A204.1 (cell line): Measurements from ENCODE around the gene SERINC1.
"Not testable (repeated sequence)": the region's sequence is repeated elsewhere in the genome, so short reads cannot be mapped to it uniquely, and the experiment has no call there.

Experiments
- FAIRE-seq: peaks from 2 replicates; lab custom pipeline; 2012; peaks lifted over from hg19 to GRCh38; lab: Jason Lieb, UNC

SERINC1 gene

DNA sequence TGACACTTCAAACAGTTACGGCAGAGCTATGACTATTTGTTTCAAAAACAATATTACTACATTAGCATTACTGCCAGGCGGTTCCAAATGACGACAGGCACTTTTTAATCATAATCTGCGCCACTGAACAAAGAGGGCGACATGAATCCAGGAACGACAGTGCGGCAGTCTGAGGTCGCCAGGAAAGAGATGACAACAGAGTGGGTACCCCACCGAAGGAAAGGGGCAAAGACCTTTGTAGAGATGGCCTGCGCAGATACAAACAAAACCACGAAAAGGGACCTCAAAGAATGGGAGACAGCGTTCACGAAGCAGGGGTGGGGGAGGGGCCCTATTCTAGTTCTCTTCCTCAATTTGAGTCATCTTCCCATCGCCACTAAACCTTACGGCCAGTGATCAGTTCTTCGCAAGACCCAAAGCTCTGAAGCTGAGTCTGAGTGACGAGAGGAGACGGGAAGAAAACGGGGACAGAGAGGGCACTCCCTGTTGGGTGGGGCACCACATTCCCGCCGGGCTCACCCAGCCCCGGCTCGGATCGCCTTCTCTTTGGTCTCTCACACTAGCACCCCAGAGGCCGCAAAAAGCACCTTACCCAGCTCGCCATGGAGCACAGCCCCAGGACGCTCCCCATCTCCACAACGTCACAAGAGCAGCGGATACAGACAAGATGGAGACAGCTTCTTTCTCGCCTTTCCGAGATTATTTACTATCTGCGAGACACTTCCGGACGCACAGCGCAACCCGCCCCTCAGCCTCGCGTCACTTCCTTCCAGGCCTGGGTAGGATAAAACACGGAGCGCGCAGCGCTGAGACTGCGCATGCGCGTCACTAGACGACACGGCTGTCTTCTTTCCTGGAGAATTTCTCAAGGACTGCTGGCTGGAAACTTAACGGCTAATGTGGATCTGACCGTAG lies at the start of gene SERINC1:
Gene SERINC1 (minus strand): TSS at position 701 of the 915 bp plus-strand sequence. CDS start 70 bp downstream, at position 631.
- peak; percentile 97 for FAIRE-seq

GRCh38 chr6:122511193-122511924 lies 39.8 kb upstream of the SERINC1 start:
- FAIRE-seq = no peak

DNA sequence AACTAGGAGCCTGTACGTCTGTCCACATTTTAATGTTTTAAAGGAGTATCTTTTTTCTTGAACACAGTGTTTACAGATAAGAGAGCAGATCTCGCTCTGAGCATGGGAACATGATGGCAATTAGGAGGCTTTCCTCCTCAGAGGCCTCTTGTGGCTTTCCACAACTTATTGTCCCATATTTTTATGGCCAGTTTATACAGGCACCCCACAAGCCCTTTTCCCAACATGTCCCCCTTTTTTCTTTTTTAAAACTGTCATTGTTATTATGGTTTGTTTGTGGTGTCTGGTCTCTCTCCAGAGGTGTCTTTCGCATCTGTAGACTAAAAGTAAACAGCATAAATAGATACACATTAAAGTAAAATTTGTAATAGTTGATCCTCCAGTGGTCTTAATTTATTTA lies 33.6 kb upstream of the SERINC1 start:
- not testable (repeated sequence) for FAIRE-seq

DNA sequence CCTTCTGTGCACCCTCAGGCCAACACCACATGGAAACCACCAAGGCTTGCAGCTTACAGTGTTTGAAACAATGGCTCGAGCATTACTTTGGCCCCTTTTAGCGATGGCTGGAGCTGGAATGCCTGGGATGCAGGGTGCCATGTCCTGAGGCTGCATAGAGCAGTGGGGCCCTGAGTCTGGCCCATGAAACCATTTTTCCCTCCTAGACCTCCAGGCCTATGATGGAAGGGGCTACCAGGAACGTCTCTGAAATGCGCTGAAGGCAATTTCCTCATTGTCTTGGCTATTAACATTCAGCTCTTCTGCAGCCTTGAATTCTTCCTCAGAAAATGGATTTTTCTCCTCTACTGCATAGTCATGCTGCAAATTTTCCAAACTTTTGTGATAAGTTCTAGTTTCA lies 29.9 kb upstream of the SERINC1 start:
- no peak for FAIRE-seq

- no peak for FAIRE-seq
Observed at GRCh38 chr6:122495612-122496011, 24.0 kb upstream of the SERINC1 start.

DNA sequence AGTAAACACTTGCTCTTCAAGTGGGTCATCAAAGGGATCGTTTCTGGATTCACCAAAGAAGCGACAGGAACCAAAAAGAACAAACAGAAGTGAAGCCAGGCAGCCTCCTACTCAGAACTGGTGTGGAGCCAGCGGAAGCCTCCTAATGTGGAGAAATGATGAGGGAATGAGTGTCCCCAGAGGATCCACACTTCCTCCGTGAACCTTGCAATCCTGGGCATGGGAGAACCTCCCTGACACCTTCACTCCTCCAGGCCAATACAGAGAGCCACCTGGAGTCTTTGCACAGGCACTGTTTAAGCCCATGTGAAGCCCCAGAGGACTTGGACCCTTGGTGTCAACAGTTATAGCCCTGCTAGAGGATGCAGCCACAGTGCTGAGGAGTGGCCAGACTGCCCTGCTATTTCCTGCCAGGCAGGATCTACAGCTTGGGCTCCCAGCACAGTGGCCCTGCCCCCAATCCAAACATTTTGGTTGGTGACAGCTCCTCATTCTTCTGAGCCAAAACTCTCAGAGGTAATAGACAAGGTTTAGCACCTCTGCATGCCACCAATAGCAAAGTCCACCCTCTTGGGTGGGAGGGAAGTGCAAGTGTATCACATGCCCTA lies 23.2 kb upstream of the SERINC1 start:
- FAIRE-seq = no peak

GRCh38 chr6:122491919-122492555 lies 20.4 kb upstream of the SERINC1 start:
- peak; percentile 89 for FAIRE-seq

DNA sequence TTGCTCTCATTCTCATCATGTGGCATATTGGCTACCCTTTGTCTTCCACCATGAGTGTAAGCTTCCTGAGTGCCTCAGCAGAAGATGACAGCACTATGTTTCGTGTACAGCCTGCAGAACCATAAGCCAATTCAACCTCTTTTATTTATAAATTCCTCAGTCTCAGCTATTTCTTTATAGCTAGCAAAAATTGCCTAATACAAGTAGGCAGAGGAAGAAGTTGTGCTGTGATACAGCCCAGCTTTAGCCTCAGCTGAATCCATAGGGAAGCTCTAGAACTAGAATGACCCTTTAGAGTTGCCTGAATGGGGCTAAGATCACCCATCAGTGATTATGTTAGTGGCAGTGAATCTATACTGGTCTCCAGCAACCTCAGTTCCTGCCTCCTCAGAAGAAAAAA lies 19.0 kb upstream of the SERINC1 start:
- FAIRE-seq = no peak

GRCh38 chr6:122484760-122485159 lies 13.2 kb upstream of the SERINC1 start:
- no peak for FAIRE-seq

DNA sequence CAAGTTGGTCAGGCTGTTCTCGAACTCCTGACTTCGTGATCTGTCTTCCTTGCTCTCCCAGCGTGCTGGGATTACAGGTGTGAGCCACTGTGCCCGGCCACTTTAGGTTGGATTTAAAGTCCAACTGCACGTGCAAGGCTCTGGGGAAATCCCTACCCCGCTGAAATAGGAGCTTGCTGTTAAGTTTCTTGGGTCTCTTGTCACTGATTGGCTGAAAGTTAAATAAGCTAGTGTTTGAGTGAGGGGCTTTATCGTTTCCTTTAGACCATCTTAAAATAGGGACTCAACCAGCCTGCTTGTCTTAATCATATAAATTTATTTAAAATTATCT lies 11.1 kb upstream of the SERINC1 start:
- no peak for FAIRE-seq

GRCh38 chr6:122476131-122476530 lies 4.5 kb upstream of the SERINC1 start:
- peak; percentile 96 for FAIRE-seq

GRCh38 chr6:122472022-122472340 lies 374 bp upstream of the SERINC1 start:
- FAIRE-seq = no peak

DNA sequence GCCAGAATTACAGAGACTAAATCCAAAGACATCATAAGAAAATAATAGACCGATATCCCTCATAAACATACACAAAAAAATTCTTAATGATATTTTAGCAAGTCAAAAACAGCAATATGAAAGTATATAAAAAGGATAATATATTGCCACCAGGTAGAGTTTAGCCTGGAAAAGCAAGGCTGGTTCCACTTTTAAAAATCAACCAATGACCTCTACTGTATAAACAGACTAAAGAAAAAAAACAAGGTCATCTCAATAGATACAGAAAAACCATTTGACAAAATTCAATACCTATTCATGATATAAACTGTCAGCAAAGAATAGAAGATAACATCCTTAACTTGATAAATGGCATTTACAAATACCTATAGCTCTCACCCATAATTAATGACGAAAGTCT lies 9.7 kb downstream of the SERINC1 start:
- FAIRE-seq = no peak

DNA sequence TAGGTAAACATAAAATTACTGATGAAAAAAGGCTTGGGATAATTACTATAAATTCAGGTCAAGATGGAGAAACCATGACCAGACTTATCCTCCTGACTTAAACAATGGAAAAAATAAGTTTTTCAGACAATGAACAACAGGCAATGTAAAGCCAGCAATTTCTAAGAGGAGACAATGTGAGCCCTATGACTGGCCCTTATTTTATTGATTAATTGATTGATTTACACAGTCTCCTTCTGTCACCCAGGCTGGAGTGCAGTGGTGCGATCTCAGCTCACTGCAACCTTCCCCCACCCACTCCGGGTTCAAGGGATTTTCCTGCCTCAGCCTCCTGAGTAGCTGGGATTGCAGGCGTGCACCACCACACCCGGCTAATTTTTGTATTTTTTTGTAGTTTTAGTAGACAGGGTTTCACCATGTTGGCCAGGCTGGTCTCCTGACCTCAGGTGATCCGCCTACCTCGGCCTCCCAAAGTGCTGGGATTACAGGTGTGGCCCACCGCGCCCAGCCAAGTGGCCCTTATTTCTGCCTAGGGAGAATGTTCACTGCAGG lies 11.7 kb downstream of the SERINC1 start:
- not testable (repeated sequence) for FAIRE-seq

GRCh38 chr6:122459240-122459639 lies 12.4 kb downstream of the SERINC1 start:
- no peak for FAIRE-seq

DNA sequence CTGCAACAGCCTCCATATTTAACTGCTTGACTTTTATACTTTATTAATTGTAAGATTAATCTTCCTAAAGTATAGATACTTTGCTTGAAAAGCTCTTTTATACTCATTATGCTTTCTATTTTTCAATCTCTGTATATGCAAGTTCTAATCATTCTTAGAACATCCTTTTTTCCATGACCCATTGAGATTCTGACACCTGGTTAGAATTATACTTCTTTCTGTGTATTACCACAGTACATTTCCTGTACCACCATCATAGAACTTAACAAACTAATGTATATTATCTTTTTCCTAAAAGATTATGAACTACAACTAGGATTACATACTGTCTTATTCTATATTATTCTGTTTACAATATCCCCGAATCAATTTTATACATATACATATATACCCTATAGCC lies 13.5 kb downstream of the SERINC1 start:
- no peak for FAIRE-seq

DNA sequence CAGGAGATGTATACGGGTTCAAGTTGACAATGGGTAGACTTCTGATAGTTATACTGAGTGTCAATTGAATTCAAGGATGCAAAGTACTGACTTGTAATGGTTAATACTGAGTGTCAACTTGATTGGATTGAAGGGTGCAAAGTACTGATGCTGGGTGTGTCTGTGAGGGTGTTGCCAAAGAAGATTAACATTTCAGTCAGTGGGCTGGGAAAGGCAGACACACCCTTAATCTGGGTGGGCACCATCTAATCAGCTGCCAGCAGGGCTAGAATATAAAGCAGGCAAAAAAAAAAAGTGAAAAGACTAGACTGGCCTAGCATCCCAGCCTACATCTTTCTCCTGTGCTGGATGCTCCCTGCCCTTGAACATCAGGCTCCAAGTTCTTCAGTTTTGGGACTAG lies 16.5 kb downstream of the SERINC1 start:
- FAIRE-seq = not testable (repeated sequence)

GRCh38 chr6:122454673-122455072 lies 16.9 kb downstream of the SERINC1 start:
- no peak for FAIRE-seq

- FAIRE-seq = no peak
Observed at GRCh38 chr6:122452509-122452908, 19.1 kb downstream of the SERINC1 start.

DNA sequence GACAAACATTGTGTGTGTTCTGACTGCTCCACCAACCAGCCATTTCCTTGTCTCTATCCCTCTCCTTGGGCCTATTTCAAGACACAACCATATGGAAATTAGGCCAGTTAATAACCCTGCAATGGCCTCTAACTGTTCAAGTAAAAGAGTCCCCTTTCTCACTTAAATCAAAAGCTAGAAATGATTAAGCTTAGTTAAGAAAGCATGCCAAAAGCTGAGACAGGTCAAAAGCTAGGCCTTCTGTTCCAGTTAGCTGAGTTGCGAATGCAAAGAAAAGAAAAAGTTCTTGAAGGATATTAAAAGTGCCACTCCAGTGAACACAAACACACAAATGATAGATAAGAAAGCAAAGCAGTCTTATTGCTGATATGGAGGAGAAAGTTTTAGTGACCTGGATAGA lies 22.5 kb downstream of the SERINC1 start:
- no peak for FAIRE-seq

GRCh38 chr6:122445274-122445673 lies 26.3 kb downstream of the SERINC1 start:
- no peak for FAIRE-seq

DNA sequence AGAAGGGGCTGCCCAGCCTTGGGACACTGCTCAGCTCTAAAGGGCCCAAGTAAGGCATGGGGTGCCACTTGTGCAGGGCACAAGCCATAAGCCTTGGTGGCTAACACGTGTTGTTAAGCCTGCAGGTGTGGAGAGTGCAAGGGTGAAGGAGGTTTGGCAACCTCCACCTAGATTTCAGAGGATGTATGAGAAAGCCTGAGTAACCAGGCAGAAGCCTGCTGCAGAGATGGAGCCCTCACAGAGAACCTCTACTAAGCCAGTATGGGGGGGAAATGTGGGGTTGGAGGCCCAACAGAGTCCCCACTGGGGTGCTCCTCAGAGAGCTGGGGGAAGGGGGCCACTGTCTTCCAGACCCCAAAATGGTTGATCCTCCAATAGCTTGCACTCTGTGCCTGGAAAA lies 32.6 kb downstream of the SERINC1 start:
- no peak for FAIRE-seq

- no peak for FAIRE-seq
Observed at GRCh38 chr6:122432816-122433215, 38.8 kb downstream of the SERINC1 start.
